ENCODE results near the gene GOLT1B.
"Not testable (repeated sequence)": the region's sequence is repeated elsewhere in the genome, so short reads cannot be mapped to it uniquely, and the experiment has no call there.

The GOLT1B gene

GRCh38 chr12:21501258-21502163, at the start of gene GOLT1B, which contains the start of gene RECQL:
GOLT1B (plus strand) TSS chr12:21501789; CDS start chr12:21501924, 135 bp downstream.
RECQL (minus strand) TSS chr12:21501635; CDS start chr12:21499570, 2,065 bp downstream.
- peak; percentile 96 for DNase-seq (ENCODE audit: low spot score)

- peak; percentile 54 for DNase-seq (ENCODE audit: low spot score)
Observed at GRCh38 chr12:21453312-21453852, 48.2 kb upstream of the GOLT1B start.

GRCh38 chr12:21456291-21456780, 45.3 kb upstream of the GOLT1B start:
- peak; percentile 83 for DNase-seq (ENCODE audit: low spot score)

- no peak for DNase-seq (ENCODE audit: low spot score)
Observed at GRCh38 chr12:21459474-21459873, 42.1 kb upstream of the GOLT1B start.

- DNase-seq (ENCODE audit: low spot score), result not testable (repeated sequence)
Observed at GRCh38 chr12:21467334-21467733, 34.3 kb upstream of the GOLT1B start.

GRCh38 chr12:21471294-21471693, 30.3 kb upstream of the GOLT1B start:
- no peak for DNase-seq (ENCODE audit: low spot score)

- DNase-seq (ENCODE audit: low spot score), result no peak
Observed at GRCh38 chr12:21472197-21472823, 29.3 kb upstream of the GOLT1B start.

- DNase-seq (ENCODE audit: low spot score), result no peak
Observed at GRCh38 chr12:21475552-21475951, 26.0 kb upstream of the GOLT1B start.

- no peak for DNase-seq (ENCODE audit: low spot score)
Observed at GRCh38 chr12:21476949-21477348, 24.6 kb upstream of the GOLT1B start.

GRCh38 chr12:21478756-21479455, 22.7 kb upstream of the GOLT1B start:
- no peak for DNase-seq (ENCODE audit: low spot score)

GRCh38 chr12:21483531-21483930, 18.1 kb upstream of the GOLT1B start:
- DNase-seq (ENCODE audit: low spot score), result no peak

- DNase-seq (ENCODE audit: low spot score), result no peak
Observed at GRCh38 chr12:21485998-21486397, 15.6 kb upstream of the GOLT1B start.

- no peak for DNase-seq (ENCODE audit: low spot score)
Observed at GRCh38 chr12:21499765-21500164, 1.8 kb upstream of the GOLT1B start.

- peak; percentile 34 for DNase-seq (ENCODE audit: low spot score)
Observed at GRCh38 chr12:21500786-21501257, 767 bp upstream of the GOLT1B start.

- DNase-seq (ENCODE audit: low spot score), result peak; percentile 27
Observed at GRCh38 chr12:21502164-21502496, 541 bp downstream of the GOLT1B start.

- no peak for DNase-seq (ENCODE audit: low spot score)
Observed at GRCh38 chr12:21502872-21503271, 1.3 kb downstream of the GOLT1B start.

GRCh38 chr12:21505888-21506287, 4.3 kb downstream of the GOLT1B start:
- DNase-seq (ENCODE audit: low spot score), result no peak

- DNase-seq (ENCODE audit: low spot score), result no peak
Observed at GRCh38 chr12:21507849-21508248, 6.3 kb downstream of the GOLT1B start.

- DNase-seq (ENCODE audit: low spot score), result peak; percentile 26
Observed at GRCh38 chr12:21509768-21510167, 8.2 kb downstream of the GOLT1B start.

GRCh38 chr12:21516281-21516680, 14.7 kb downstream of the GOLT1B start:
- DNase-seq (ENCODE audit: low spot score), result no peak

GRCh38 chr12:21518451-21518850, 16.9 kb downstream of the GOLT1B start:
- no peak for DNase-seq (ENCODE audit: low spot score)

GRCh38 chr12:21521541-21521940, 20.0 kb downstream of the GOLT1B start:
- no peak for DNase-seq (ENCODE audit: low spot score)

Measured in CD4-positive, alpha-beta T cell treated with Interleukin-2 at 100 ng/mL for 4 hours (primary cell).